Posterior cingulate gyrus (tissue), 11 donors: ENCODE data around the gene IL36RN.
A peak's percentile ranks its signal among the peaks of the same experiment; 100 is the strongest.
"Not testable (repeated sequence)": the region's sequence is repeated elsewhere in the genome, so short reads cannot be mapped to it uniquely, and the experiment has no call there.

Experiments
- DNase-seq, 10 donors: peaks; one replicate each; pipeline versions ENCODE4 v3.0.0 to v3.0.0-alpha.2; 2020 to 2021; ENCODE audit warnings: mixed read lengths in 3 of 10
- intact Hi-C: fragments of 100-400 bp; cut with DNase I; formaldehyde crosslinking; loops from one replicate; pipeline ENCODE4 v1.15.1; 2023

Gene IL36RN

GRCh38 chr2:113072584-113072983 lies 13.6 kb downstream of the IL36RN start:
- no peak for DNase-seq
- intact Hi-C loops: no loop called here

GRCh38 chr2:113073325-113073834 lies 14.4 kb downstream of the IL36RN start:
- intact Hi-C loops: no loop called here
- no peak for DNase-seq

GRCh38 chr2:113075030-113075429 lies 16.0 kb downstream of the IL36RN start:
- intact Hi-C loops: no loop called here
- DNase-seq: no peak

GRCh38 chr2:113075600-113075999 lies 16.6 kb downstream of the IL36RN start:
- DNase-seq: no peak
- intact Hi-C loops: no loop called here

GRCh38 chr2:113076954-113077669 lies 18.1 kb downstream of the IL36RN start:
- intact Hi-C loops: no loop called here
- no peak for DNase-seq

- intact Hi-C loops: no loop called here
- DNase-seq: peak in 3 of 10 donors; percentile 12 to 39 (median 29)
These were observed 18.9 kb downstream of the IL36RN start for GRCh38 chr2:113077921-113078320.

- no peak for DNase-seq
- intact Hi-C loops: no loop called here
These were observed 19.4 kb downstream of the IL36RN start for GRCh38 chr2:113078350-113078839.

- DNase-seq: no peak
- intact Hi-C loops: no loop called here
These were observed 20.1 kb downstream of the IL36RN start for GRCh38 chr2:113079131-113079530.

- intact Hi-C loops: no loop called here
- peak in 3 of 10 donors; percentile 8 to 71 (median 15) for DNase-seq
These were observed 21.1 kb downstream of the IL36RN start for GRCh38 chr2:113080134-113080533.

GRCh38 chr2:113081488-113082210 lies 22.7 kb downstream of the IL36RN start:
- intact Hi-C loops: no loop called here
- DNase-seq: no peak

GRCh38 chr2:113083296-113083695 lies 24.3 kb downstream of the IL36RN start:
- DNase-seq: no peak
- intact Hi-C loops: no loop called here

- no peak for DNase-seq
- intact Hi-C loops: no loop called here
These were observed 25.4 kb downstream of the IL36RN start for GRCh38 chr2:113084249-113085000.

- no peak for DNase-seq
- intact Hi-C loops: no loop called here
These were observed 26.5 kb downstream of the IL36RN start for GRCh38 chr2:113085542-113085941.

- no peak for DNase-seq
- intact Hi-C loops: no loop called here
These were observed 29.4 kb downstream of the IL36RN start for GRCh38 chr2:113088213-113088992.

- intact Hi-C loops: no loop called here
- DNase-seq: no peak
These were observed 30.9 kb downstream of the IL36RN start for GRCh38 chr2:113089916-113090315.

- intact Hi-C loops: no loop called here
- DNase-seq: no peak
These were observed 32.4 kb downstream of the IL36RN start for GRCh38 chr2:113091231-113091896.

GRCh38 chr2:113092864-113093612 lies 34.0 kb downstream of the IL36RN start:
- intact Hi-C loops: no loop called here
- DNase-seq: no peak

GRCh38 chr2:113093613-113093977 lies 34.6 kb downstream of the IL36RN start:
- intact Hi-C loops: no loop called here
- DNase-seq: no peak

- intact Hi-C loops, DNase-seq: not testable (repeated sequence)
These were observed 37.3 kb downstream of the IL36RN start for GRCh38 chr2:113096306-113096705.
